HG02973 (cell line): Measurements from ENCODE around the gene ERH.
"Not testable (repeated sequence)": the region's sequence is repeated elsewhere in the genome, so short reads cannot be mapped to it uniquely, and the experiment has no call there.

ENCODE experiments used
- ATAC-seq: cut with Tn5 transposase; IDR thresholded peaks from one replicate; pipeline ENCODE4 v1.9.1; 2021; ENCODE audit warnings: moderate library complexity; ENCODE audit not compliant: unreplicated experiment

Gene ERH

DNA sequence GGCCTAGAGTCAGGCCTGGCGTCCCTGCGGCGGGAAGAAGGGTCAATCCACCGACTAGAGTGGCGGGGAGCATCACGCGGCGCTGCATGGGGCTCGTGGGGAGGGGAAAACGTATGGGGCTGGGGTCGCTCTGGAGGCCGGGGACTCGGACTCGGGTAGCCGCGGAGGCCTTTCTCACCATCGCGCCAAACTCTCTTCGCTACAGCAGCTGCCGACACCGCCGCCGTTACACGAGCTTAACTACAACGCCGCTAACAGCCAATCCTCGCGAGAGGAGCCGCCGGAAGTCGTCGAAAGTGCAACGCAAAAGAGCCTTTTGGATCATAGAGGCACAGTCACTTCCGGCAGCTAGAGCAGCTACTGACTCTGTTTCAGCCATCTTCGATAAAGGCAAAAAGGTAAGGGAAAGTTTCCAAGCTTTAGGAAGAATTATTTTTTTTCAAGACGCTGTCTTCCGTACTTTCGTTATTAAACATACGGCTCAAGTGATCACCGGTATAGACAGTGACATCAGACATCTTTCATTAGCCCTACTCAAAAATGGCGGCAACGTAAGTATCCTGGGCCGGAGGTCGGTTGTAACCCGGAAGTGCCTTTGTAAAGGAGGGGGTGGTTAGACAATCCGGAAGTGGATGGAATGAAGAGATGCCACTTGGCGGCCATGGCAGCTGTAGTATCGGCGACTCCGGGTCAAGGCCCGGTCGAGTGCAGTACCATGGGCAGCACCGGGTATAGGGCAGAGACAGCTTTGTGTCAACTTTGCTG is at the start of gene ERH, which contains the start of gene SLC39A9:
ERH (minus strand) TSS at position 247 of the 765 bp plus-strand sequence; CDS start at position 181, 66 bp downstream.
SLC39A9 (plus strand) TSS at position 640 of the 765 bp plus-strand sequence. CDS start 678 bp downstream, outside the sequence.
- ATAC-seq: peak; percentile 80

DNA sequence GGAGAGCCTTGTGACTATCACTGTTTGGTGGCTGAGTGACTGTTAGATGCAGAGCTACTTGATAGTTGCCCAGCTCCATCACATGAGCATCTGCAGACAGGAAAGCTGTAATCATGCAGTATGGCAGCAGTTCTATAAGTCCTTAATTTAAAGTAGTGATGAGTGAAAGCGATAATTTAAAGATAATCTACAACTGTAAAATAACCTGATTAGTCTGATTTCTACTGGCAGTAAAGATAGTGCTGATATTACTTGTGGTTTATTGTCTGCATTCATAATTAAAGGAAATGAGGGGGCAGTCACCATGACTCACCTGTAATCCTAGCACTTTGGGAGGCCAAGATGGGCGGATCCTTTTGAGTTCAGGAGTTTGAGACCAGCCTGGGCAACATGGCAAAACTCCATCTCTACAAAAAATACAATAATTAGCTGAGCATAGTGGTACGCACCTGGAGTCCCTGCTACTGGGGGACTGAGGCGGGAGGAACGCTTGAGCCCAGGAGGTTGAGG is 45.3 kb upstream of the ERH start:
- ATAC-seq: no peak

DNA sequence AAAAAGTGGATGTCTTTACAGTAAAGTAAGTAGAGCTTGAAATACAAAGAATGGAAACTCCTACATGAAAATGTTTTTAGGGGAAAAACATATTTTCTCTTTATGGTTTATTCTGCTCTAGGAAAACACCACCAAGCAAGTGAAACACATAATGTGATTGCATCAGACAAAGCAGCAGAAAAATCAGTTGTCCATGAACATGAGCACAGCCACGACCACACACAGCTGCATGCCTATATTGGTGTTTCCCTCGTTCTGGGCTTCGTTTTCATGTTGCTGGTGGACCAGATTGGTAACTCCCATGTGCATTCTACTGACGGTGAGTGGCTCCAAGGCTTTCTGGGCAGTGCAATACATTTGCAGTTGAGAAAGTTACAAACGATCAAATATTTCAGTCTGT is 43.8 kb upstream of the ERH start:
- ATAC-seq: peak; percentile 88

DNA sequence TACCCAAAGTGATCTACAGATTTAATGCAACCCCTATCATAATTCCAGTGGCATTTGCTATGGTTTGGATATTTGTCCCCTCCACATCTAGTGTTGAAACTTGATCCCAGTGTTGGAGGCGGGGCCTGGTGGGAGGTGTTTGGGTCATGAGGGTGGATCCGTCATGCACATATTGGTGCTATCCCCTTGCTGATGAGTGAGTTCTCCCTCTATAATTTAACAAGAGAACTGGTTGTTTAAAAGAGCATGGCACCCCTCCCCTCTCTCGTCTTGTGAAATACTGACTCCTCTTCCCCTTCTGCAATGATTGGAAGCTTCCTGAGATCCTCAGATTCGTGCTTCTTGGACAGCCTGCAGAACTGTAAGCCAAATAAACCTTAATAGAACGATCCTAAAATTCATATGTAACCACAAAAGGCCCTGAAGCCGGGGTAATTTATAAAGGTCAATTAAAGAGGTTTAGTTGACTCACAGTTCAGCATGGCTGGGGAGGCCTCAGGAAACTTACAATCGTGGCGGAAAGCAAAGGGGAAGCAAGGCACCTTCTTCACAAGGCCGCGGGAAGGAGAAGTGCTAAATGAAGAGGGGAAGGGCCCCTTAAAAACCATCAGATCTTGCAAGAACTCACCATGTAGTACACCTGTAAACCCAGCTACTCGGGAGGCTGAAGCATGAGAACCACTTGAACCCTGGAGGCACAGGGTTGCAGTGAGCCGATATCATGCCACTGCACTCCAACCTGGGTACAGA is 41.6 kb upstream of the ERH start:
- no peak for ATAC-seq

DNA sequence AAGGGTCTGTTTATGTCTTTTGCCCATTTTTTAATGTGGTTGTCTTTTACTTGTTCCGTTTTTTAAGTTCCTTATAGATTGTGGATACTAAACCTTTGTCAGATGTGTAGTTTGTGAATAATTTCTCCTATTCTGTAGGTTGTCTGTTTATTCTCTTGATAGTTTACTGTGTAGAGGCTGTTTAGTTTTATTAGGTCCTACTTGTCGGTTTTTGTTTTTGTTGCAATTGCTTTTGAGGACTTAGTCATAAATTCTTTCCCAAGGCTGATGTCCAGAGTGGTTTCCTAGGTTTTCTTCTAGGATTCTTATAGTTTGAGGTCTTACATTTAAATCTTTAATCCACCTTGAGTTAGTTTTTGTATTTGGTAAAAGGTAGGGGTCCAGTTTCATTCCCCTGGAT is 34.3 kb upstream of the ERH start:
- ATAC-seq: no peak

DNA sequence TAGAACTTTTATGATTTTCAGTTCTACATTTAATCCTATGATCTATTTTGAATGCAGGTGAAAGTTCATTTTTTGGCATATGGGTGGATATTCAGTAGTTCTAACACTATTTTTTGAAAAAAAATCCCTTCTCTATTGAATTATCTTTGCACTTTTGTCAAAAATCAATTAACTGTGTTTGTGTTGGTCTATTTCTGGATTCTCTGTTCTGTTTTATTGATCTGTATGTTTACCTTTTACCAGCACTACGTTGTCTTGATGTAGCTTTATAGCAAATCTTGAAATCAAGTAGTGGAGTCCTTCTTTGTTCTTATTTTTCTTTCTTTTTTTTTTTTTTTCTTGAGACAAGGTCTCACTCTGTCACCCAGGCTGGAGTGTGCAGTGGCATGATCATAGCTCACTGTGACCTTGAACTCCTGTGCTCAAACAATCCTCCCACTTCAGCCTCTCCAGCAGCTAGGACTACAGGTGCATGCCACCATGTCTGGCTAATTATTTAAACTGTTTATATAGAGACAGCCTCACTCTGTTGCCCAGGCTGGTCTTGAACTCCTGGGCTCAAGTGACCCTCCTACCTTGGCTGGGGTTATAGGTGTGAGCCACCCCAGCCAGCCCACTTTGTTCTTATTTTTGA is 32.3 kb upstream of the ERH start:
- no peak for ATAC-seq

DNA sequence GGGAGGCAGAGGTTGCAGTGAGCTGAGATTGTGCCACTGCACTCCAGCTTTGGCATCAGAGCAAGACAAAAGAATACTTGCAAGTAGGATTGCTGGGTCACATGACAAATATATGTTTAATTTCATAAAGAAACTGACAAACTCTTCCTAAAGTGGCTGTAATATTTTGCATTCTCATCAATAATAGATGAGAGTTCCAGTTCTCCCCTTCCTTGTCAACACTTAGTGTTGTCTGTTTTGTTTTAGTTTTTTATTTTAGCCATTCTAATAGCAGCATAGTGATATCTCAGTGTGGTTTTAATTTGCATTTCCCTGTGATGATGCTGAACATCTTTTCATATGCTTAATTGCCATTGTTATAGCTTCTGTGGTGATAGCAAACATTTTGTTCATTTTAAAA is 31.5 kb upstream of the ERH start:
- ATAC-seq: no peak

DNA sequence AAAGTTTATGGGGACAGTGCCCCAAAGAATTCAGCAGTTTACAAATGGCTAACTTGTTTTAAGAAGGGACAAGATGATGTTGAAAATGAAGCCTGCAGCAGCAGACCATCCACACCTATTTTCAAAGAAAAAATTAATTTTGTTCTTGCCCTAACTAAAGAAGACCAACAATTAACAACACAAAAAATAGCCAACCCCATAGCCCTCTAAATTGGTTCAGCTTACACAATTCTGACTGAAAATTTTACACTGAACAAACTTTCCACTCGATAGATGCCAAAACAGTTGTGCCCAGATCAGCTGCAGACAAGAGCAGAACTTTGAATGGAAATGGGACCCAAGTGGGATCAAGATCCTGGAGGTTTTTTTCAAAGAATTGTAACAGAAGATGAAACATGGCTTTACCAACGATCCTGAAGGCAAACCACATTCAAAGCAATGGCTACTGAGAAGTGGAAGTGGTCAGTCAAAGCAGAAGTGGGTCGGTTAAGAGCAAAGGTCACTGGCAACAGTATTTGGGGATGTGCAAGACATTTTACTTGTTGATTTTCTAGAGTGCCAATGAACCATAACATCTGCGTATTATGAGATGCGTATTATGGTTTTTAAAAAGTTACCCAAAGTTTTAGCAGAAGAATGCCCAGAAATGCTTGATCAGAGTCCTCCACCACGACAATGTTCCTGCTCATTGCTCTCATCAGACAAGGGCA is 30.3 kb upstream of the ERH start:
- no peak for ATAC-seq

DNA sequence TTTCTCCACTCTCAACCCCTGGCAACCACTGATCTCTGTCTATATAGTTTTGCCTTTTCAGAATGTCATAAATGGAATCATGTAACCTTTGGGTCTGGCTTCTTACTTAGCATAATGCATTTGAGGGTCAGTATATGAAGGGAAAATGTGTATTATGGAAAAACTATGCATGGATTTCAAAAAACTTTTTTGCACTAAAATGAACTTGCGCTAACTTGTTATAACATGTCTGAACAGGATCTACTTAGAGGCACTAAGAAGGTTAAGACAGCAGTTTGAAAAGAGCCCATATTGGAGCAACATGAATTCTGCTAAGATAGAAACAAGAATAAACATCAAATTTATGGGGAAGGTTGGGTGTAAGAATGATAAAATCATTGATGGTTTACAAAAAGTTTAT is 29.5 kb upstream of the ERH start:
- ATAC-seq: no peak

DNA sequence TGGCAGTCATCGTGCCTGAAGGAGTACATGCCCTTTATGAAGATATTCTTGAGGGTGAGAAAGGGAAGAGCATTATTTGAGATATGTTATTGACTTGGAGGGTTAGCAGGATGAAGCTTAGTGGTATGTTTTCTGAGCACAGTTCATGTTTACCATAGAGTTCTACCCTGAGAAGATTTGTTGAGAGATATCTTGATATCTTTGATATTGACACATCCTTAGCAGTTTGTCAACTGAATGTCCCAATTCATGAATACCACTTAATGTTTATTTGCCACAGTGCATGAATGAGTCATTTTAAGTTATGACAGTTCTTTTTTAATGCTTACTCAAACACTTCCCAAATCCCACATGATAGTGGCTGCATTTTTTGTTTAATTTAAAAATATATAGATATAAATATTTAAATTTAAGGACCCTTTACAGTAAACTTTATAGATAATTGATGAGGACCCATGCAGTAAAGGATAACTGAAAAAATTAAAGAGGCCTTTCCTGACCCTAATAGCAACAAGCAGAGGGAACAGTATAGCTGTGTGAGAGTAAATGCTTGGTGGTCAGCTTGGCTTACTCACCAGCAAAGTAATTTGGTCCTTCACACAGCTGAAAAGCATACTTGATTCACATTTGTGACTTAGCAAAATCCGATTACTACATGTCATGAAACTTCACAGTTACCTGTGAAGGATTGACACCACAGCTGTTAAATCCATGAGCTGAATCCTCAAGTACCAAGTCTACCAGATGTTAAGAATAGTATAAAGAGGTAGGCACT is 26.2 kb upstream of the ERH start:
- no peak for ATAC-seq

DNA sequence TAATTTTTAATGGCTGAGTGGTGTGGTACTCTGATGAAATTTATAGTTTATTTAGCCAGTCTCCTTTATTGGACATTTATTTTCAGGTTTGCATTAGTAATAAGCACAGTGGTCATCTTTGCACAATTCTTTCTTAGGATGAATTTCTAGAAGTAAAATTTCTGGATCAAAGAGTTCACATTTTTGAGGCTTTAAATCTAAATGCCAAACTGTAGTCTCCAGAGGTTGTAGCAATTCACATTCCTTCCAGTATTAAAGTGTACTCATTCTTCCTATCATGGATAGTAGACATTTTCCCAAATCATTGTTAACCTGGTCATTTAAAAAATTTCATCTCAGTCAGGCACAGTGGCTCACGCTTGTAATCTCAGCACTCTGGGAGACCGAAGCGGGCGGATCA is 25.2 kb upstream of the ERH start:
- ATAC-seq: no peak

DNA sequence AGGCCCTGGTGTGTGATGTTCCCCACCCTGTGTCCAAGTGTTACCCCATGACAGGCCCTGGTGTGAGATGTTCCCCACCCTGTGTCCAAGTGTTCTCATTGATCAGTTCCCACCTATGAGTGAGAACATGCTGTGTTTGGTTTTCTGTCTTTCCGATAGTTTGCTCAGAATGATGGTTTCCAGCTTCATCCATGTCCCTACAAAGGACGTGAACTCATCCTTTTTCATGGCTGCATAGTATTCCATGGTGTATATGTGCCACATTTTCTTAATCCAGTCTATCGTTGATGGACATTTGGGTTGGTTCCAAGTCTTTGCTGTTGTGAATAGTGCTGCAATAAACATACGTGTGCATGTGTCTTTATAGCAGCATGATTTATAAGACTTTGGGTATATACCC is 18.0 kb upstream of the ERH start:
- not testable (repeated sequence) for ATAC-seq

DNA sequence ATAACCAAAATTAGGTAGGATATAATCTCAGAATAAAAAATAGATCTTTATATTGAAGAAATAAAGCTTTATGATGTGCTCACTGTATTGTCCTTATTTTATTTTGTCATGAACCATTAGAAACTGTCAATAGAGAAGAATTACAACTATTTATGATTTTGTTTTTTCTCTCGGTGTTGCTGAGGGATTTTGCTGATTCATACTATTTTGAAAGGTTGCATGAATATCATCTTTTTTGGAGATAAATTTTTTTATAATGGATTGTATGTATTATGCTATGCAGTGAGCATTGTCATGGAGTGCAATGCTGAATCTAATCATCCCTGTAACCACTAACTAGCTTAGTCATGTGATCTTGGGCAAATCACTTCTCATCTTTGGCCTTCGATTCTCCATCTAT is 15.4 kb upstream of the ERH start:
- ATAC-seq: no peak

DNA sequence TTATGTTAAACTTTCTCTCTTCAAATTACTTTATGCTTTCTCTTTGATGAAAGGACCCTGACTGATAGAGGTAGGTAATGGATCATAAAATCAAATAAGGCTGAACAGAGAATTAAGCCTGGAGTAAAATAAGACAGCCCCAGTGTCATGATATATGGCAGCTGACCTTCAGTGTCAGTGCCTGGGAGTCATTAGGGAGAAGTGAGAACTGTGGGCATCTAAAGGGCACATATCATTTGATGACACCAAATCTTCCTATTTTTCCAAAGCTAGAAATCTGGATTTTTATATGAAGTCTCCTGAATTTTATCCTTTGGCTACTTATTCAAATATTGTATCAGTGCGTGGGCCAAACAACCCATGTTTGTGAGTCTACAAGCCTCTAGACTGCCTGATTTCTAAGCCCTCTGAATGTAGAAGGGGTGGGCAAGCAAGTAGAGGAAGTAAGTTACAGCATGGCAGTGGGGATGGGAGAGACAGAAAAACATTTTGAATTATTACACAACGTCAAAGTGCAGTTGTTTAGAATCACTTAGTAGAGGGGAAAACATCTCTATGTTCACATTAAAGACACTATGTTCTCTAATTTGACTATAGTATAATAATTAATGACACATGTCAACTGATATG is 10.3 kb upstream of the ERH start:
- ATAC-seq: no peak

DNA sequence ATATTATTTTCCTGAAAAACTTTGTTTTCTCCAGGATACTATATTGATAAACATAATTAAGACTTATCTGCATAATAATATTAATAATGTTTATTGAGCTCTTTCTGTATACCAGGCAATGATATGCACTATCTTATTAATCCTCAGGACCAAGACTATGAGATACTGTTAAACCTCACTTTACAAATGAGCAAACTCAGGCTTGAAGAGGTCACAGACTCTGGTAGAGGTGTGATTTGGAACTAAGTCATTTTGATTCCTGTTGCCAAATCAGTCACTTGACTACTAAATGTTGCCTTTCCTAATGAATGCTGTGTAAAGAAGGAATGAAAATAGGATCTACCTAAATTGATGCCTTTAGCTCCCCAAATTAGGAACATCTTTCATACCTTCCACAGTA is 7.7 kb upstream of the ERH start:
- ATAC-seq: no peak

DNA sequence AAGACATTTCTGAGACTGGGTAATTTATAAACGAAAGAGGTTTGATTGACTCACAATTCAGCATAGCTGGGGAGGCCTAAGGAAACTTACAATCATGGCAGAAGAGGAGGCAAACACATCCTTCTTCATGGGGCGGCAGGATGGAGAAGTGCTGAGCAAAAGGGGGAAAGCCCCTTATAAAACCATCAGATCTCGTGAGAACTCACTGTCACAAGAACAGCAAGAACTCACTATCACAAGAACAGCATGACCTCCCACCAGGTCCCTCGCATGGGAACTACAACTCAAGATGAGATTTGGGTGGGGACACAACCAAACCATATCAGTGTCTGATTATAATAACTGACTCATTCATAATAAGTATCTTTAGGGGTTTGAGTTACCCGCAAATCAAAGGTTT is 6.8 kb upstream of the ERH start:
- no peak for ATAC-seq

DNA sequence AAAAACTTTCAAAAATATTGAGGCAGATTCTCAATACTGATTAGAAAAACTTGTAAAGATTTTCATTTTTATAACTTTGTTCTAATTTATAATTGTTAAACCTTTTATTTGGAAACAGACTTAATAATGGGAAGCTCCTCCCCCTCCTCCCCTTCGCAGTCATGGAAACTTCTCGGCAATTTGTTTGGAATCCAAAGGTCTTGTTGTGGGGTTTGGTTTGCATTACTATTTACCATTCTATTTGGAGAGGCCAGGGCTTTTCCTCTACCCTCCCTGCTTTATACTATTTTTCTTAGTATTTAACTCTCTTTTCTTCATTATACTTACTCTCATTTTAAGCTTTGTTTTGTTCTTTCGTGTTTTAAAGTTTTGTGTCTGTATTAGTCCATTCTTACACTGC is 6.4 kb upstream of the ERH start:
- ATAC-seq: no peak

DNA sequence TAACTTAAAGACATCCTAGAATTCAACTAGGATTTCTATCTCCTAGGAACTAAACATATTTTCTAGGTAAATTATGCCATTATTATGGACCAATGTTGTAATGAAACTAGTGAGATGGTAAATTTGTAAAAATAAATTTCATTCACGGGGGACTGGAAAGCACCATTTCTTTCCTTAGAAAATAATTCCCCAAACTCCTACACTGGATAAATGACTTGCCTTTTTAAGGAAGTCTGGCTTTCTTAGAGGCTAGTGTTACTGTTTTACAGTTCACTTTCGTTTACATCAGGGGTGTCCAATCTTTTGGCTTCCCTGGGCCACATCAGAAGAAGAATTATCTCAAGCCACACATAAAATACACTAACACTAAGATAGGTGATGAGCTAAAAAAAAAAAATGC is 3.7 kb upstream of the ERH start:
- no peak for ATAC-seq

DNA sequence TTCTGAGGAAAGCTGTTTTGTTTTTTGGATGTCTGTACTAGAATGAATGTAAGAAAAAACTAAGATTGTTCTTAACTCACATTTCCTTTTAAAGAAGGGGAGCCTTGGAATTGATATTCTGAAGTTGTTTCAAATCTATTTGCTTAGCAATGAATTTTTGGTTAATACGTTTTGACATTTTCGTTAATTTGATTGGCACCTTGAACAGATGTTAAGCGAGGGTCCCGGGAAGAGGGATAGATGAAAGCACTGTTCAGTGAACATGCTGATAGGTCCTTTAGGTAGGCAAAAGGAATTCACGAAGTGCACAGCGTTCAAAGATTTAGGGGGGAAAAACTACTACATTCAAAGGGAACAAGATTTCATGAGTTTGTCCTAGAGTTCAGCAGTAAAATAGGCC is 2.1 kb upstream of the ERH start:
- no peak for ATAC-seq

DNA sequence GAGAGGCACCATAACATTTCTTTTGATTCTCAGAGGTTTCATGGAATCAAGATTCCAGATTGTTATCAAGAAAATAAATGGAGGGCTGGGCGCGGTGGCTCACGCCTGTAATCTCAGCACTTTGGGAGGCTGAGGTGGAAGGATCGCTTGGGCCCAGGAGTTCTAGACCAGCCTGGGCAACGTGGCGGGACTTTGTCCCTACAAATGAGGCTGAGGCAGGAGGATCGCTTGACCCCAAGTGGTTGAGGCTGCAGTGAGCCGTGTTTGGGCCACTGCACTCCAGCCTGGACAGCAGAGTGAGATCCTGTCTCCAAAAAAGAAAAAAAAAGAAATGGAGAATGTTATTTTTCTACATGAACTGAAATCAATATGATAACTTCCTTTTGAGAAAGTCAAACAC is 1.7 kb upstream of the ERH start:
- ATAC-seq: no peak
